OCI-LY7 (cell line): Measurements from ENCODE around the gene SLF1. TPM values are rescaled to one million over a fixed set of nuclear protein-coding genes. Genes with fewer than 3 reads are reported as not detected.
"Not testable (repeated sequence)": the region's sequence is repeated elsewhere in the genome, so short reads cannot be mapped to it uniquely, and the experiment has no call there.

Source experiments
- Bru-seq: library from RNA; stranded (reverse); fragments of 400-500 nt; gene quantifications from one replicate; lab custom pipeline; 2021; lab: Mats Ljungman, UMichigan
- BruChase-seq, 2 experiments: library from RNA; stranded (reverse); fragments of 400-500 nt; gene quantifications; one replicate each; lab custom pipeline; 2021; lab: Mats Ljungman, UMichigan
- BruUV-seq: library from RNA; stranded (reverse); fragments of 400-500 nt; replicated peaks from 2 replicates; lab custom pipeline; 2021; lab: Mats Ljungman, UMichigan
- CTCF ChIA-PET: fragments of 300-600 bp; sonication (Branson Sonifier 250); formaldehyde crosslinking; loops from one replicate; lab custom pipeline; 2022; ENCODE audit warnings: antibody characterized with exemption; ENCODE audit not compliant: unreplicated experiment; lab: Charles Lee
- POLR2A ChIA-PET: fragments of 300-600 bp; sonication (Branson Sonifier 250); formaldehyde crosslinking; loops from one replicate; lab custom pipeline; 2022; ENCODE audit warnings: antibody characterized with exemption; lab: Charles Lee
- DNase-seq: peaks from one replicate; pipeline ENCODE4 v3.0.0-alpha.2; 2015; ENCODE audit warnings: low spot score
- H2AFZ ChIP-seq: fragments of 200-600 bp; sonication (generic), shearing (Covaris generic); 2 replicates; pipeline ENCODE4 v1.6.1; 2014; ENCODE audit warnings: mild to moderate bottlenecking, antibody characterized with exemption, low read length, moderate library complexity
- H3K27ac ChIP-seq: fragments of 200-600 bp; sonication (generic); 2 replicates; pipeline ENCODE4 v1.5.1; 2014; ENCODE audit warnings: mixed run types, low read depth, mild to moderate bottlenecking, moderate library complexity, low read length, inconsistent platforms; ENCODE audit not compliant: poor library complexity, severe bottlenecking
- H3K36me3 ChIP-seq: fragments of 200-600 bp; sonication (generic); 2 replicates; pipeline ENCODE4 v1.6.1; 2014; ENCODE audit warnings: mild to moderate bottlenecking, antibody characterized with exemption, low read length, moderate library complexity, mixed read lengths; ENCODE audit not compliant: insufficient read depth
- H3K4me1 ChIP-seq: fragments of 200-600 bp; sonication (generic); 2 replicates; pipeline ENCODE4 v1.5.1; 2014; ENCODE audit warnings: mild to moderate bottlenecking, low read length; ENCODE audit not compliant: insufficient read depth, poor library complexity, severe bottlenecking
- H3K4me2 ChIP-seq: fragments of 200-600 bp; sonication (generic); 2 replicates; pipeline ENCODE4 v1.6.1; 2014; ENCODE audit warnings: mild to moderate bottlenecking, low read length
- H3K4me3 ChIP-seq: fragments of 200-600 bp; sonication (generic); 2 replicates; pipeline ENCODE4 v1.5.1; 2014; ENCODE audit warnings: mild to moderate bottlenecking, low read depth, low read length; ENCODE audit not compliant: poor library complexity, severe bottlenecking
- H3K79me2 ChIP-seq: fragments of 200-600 bp; sonication (generic); 2 replicates; pipeline ENCODE4 v1.6.1; 2016; ENCODE audit warnings: low read depth, mild to moderate bottlenecking, low read length, moderate library complexity, mixed read lengths; ENCODE audit not compliant: insufficient read depth
- H3K9me2 ChIP-seq: fragments of 200-600 bp; sonication (generic); 2 replicates; pipeline ENCODE4 v1.6.1; 2016; ENCODE audit warnings: mild to moderate bottlenecking, low read length, mixed read lengths; ENCODE audit not compliant: insufficient read depth
- H3K9me3 ChIP-seq: fragments of 200-600 bp; sonication (generic); 2 replicates; pipeline ENCODE4 v1.6.1; 2014; ENCODE audit warnings: mild to moderate bottlenecking, mixed run types, low read length, mixed read lengths
- H4K20me1 ChIP-seq: fragments of 200-600 bp; sonication (generic); 2 replicates; pipeline ENCODE4 v1.6.1; 2014; ENCODE audit warnings: mild to moderate bottlenecking, antibody characterized with exemption, low read length, moderate library complexity, mixed read lengths; ENCODE audit not compliant: insufficient read depth
- EZH2phosphoT487 ChIP-seq: fragments of 200-600 bp; sonication (generic); IDR thresholded peaks from 2 replicates; pipeline ENCODE4 v1.6.1; 2018; ENCODE audit warnings: low read depth, borderline replicate concordance, mild to moderate bottlenecking, mixed run types, antibody characterized with exemption, low read length, moderate library complexity, mixed read lengths
- intact Hi-C: fragments of 100-400 bp; cut with micrococcal nuclease; formaldehyde crosslinking; loops from one replicate; pipeline ENCODE4 v1.10.0; 2022; ENCODE audit not compliant: unreplicated experiment
- long read RNA-seq: library from polyadenylated mRNA; stranded (forward); transcript quantifications from one replicate; pipeline ENCODE4 v2.0.0, GENCODE V29; 2022
- total RNA-seq, 2 experiments: library from RNA; depleted of rRNA in 1 of 2; stranded (reverse); fragments of >200 nt in 1 of 2; shearing (Covaris generic) in 1 of 2; gene quantifications; 2 replicates each; pipeline ENCODE4 v1.2.3, GENCODE V29; 2014 to 2022
- TF ChIP-seq, protein P1 (sequence below): fragments of 200-600 bp; sonication (generic); conservative IDR thresholded peaks from 2 replicates; pipeline ENCODE4 v1.5.1; 2014; ENCODE audit warnings: mild to moderate bottlenecking, antibody characterized with exemption, low read length, moderate library complexity, mixed read lengths

The SLF1 gene
- total RNA-seq (2014; rRNA removed; shearing (Covaris generic)) (20.9 and 51.3 TPM in 2 replicates), total RNA-seq (2022) (16.0 and 18.8 TPM in 2 replicates), Bru-seq, nascent RNA (percentile 80 among the genes with signal in this experiment), BruChase-seq, experiment 1, labeled RNA remaining after a 6-hour chase (percentile 63 among the genes with signal in this experiment), BruChase-seq, experiment 2, labeled RNA remaining after a 2-hour chase (percentile 75 among the genes with signal in this experiment)
- long read RNA-seq, full-length matches to known transcripts = 23 of 34 reads
- long read RNA-seq, partial matches to known transcripts = 2 of 34 reads
- long read RNA-seq, other reads (novel, unspliced or antisense) = 9 of 34 reads

DNA sequence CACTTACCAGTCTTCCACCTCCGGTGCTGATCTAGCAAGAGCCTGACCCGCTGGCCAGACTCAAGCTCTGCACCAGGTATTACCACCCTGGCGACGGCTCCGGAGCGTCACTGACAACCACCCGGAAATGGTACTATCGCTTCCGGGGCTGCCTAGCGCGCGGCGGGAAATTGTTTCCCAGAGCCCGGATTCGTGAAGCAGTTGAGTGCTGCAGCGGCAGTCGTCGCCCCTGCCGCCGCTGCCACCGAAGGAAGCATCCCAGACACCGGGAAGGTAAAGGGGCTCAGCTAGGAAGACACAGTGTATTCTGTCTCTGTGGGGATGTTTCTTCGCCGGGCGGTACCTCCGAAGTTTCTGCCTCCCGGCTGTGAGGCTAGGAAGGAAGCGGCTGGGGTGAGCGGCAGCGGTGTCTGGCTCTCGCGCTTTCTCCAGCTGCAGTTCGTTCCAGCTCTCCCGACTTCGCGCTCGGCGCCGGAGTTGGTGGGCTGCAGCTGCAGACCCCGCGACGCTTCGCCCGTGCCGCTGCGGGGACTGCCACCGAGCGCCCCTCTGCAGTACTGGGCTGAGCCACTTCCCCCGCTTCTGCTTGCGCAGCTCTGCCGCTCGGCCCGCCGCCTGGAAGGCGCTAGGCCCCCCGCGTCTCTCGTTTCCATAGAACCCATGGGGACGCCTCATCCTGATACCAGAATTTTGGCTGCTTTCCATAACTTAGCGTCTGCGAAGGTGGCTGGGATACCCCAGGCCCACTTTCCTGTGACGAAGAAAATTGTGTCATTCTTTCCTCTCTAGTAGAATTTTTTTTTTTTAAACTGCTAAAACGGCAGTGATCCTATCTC lies at the start of gene SLF1, which contains the start of gene KIAA0825:
TSS of gene SLF1 (plus strand) at position 177 of the 836 bp plus-strand sequence. CDS start 10,142 bp downstream, outside the sequence.
TSS of gene KIAA0825 (minus strand) at position 112 of the 836 bp plus-strand sequence. CDS start 81,478 bp downstream, outside the sequence.
- H3K4me1 ChIP-seq = peaks cover 51% of the 10 kb centered on the region
- H4K20me1 ChIP-seq = peaks cover 21% of the 10 kb centered on the region; the same call in 1 of the 2 replicates
- no peaks in the 10 kb centered on the region for H3K36me3 ChIP-seq
- peak within 1 kb of the TSS; percentile 97 for H2AFZ ChIP-seq
- peak within 1 kb of the TSS; percentile 91 for H3K4me3 ChIP-seq
- DNase-seq = peak; percentile 89
- H3K79me2 ChIP-seq = peaks cover 55% of the 10 kb centered on the region
- H3K27ac ChIP-seq = peak within 1 kb of the TSS; percentile 62
- no peaks in the 10 kb centered on the region for H3K9me2 ChIP-seq
- no TSS peak for BruUV-seq
- no peaks in the 10 kb centered on the region for H3K9me3 ChIP-seq
- intact Hi-C loops = loop anchor here (5.0 kb wide), 2 partner anchors 84 to 174 kb away; no protein-coding TSS in a partner anchor
- TF ChIP-seq, protein P1, sequence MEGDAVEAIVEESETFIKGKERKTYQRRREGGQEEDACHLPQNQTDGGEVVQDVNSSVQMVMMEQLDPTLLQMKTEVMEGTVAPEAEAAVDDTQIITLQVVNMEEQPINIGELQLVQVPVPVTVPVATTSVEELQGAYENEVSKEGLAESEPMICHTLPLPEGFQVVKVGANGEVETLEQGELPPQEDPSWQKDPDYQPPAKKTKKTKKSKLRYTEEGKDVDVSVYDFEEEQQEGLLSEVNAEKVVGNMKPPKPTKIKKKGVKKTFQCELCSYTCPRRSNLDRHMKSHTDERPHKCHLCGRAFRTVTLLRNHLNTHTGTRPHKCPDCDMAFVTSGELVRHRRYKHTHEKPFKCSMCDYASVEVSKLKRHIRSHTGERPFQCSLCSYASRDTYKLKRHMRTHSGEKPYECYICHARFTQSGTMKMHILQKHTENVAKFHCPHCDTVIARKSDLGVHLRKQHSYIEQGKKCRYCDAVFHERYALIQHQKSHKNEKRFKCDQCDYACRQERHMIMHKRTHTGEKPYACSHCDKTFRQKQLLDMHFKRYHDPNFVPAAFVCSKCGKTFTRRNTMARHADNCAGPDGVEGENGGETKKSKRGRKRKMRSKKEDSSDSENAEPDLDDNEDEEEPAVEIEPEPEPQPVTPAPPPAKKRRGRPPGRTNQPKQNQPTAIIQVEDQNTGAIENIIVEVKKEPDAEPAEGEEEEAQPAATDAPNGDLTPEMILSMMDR = no peak
- no peak for TF ChIP-seq EZH2phosphoT487
- peak within 1 kb of the TSS; percentile 96 for H3K4me2 ChIP-seq
- ChIA-PET POLR2A (interaction anchor here (0.7 to 1.5 kb wide), 5 partner anchors 8 to 22 kb away, joined by 3 to 6 read pairs (median 4); no protein-coding TSS in a partner anchor), CTCF (no interaction called here)

DNA sequence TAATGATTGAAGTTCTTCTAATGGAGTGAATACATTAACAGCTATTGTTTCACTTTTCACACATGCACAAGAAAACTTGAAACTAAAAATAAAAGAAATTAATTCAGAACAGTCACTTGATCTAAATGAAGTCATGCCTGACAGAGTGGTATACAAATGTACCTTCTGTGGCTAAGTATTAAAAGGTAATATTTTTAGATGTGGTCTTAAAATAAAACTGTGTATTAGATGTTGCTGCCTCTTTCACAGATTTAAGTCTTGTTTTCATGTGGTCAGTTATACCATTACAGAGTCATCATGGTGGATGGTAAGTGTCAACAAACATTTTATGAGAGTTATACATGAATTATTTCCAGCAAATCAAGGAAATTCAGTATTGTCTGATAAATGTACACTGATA lies 47.1 kb upstream of the SLF1 start:
- Histone ChIP-seq H3K4me1 (no peaks in the 10 kb centered on the region), H3K9me2 (no peaks in the 10 kb centered on the region), H3K4me2 (no peak overlapping the region), H4K20me1 (no peaks in the 10 kb centered on the region), H3K4me3 (no peak overlapping the region), H3K27ac (no peak overlapping the region), H3K36me3 (no peaks in the 10 kb centered on the region), H3K79me2 (no peaks in the 10 kb centered on the region), H2AFZ (no peak overlapping the region), H3K9me3 (no peaks in the 10 kb centered on the region)
- CTCF ChIA-PET = no interaction called here
- no TSS peak for BruUV-seq
- DNase-seq = no peak
- intact Hi-C loops = no loop called here
- TF ChIP-seq, protein P1 = no peak
- TF ChIP-seq EZH2phosphoT487 = no peak
- POLR2A ChIA-PET = no interaction called here

DNA sequence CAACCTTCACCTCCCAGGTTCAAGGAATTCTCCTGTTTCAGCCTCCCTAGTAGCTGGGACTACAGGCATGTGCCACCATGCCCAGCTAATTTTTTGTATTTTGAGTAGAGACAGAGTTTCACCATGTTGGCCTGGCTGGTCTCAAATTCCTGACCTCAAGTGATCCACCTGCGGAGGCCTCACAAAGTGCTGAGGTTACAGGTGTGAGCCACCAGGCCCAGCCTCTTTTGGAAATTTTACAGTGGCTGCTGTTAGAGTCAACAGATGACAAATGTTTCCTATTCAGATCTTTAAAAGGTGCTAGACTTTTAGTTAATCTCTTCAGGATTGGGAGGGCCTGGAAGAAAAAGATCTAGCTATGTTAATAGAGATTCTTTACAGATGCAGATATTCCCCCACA lies 45.1 kb upstream of the SLF1 start:
- H3K36me3 ChIP-seq, H3K79me2 ChIP-seq, H3K27ac ChIP-seq, H3K4me1 ChIP-seq, H3K4me2 ChIP-seq, H3K9me3 ChIP-seq, H3K4me3 ChIP-seq, H3K9me2 ChIP-seq, BruUV-seq, H4K20me1 ChIP-seq, CTCF ChIA-PET, H2AFZ ChIP-seq, POLR2A ChIA-PET, intact Hi-C loops, DNase-seq: not testable (repeated sequence)
